ENCODE data around the gene SPDYE4.

GRCh38 chr17:8742819-8743218 is 15.5 kb downstream of the SPDYE4 start:
- TF ChIP-seq POLR2AphosphoS5 (IDR thresholded peaks at IDR 0.05; ENCODE audit: low read depth, low read length), result no peak
- no peak for TF ChIP-seq POLR2A (IDR thresholded peaks at IDR 0.05; ENCODE audit: low read depth, low read length)

Data from GM12892 (cell line).